Amniotic stem cell (primary cell): ENCODE data around the gene HAGHL.
"Not testable (repeated sequence)": the region's sequence is repeated elsewhere in the genome, so short reads cannot be mapped to it uniquely, and the experiment has no call there.

Source experiments
- DNase-seq: peaks from one replicate; lab custom pipeline; 2025; lab: John Stamatoyannopoulos, UW

HAGHL gene

DNA sequence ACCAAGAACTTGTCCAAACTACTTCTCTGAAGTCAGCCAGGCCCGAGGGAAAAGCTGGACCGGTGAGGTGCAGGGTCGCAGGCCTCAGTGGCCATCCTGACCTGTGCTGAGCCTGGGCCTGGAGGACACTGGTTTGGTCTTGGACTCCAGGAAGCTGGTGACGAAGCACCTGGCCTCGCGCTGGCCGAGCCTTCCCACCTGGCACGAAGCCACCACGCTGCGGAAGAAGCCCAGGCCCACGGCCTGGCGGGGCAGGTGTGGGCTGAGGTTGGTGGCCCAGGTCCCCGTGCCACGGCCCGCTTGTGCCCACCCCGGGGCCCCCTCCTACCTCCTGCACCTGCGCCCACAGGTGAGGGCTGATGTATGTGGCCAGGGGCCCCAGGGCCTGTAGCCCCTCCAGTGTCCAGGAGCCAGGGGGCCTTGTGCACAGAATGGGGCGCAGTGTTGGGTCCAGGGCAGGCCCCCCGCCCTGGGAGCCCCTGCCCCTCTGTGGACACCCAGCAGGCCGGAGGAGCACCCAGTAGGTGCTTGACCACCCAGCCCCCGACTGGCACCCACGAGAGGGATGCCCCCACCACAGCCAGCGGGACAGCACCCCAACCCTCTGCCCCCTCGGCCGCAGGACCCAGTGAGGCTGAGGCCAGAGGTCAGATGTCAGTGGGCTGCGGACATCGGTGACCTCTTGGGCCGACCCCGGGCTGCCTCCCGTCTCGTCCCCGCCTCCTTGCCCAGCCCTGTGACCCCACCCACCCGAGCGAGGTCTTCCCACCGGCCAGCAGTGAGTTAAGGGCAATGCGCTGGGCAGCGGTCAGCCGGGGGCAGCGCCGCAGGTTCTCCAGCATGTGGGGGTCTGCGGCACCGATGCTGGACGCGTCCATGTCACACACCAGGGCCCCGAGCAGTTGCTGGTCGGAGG, 47.4 kb downstream of the HAGHL start:
- DNase-seq: no peak

DNA sequence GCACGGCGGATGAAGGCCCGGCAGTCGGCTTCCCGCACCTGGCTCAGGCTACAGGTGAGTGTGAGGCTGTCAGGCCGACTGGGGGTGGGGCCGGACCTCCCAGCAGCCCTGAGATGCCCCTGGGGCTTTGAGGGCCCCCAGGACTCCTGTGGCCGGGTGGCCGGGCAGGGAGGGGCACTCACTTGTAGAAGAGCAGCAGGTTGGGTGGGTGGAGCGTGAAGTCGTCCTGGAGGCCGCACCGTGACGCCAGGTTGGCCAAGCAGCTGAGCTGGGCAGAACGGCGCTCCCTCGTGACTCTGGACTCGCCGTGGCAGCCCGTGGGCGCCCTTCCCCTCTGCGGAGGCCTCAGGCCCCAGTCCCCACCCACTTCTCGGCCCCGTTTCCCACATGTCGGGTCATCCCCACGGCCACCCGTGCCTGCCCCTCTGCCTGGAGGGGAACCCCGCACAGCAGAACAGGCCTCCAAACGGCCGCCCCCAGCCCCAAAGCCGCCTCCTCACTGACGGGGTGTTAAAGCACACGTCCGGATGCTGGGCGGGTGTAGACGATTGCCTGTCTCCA, 48.4 kb downstream of the HAGHL start:
- DNase-seq: no peak

DNA sequence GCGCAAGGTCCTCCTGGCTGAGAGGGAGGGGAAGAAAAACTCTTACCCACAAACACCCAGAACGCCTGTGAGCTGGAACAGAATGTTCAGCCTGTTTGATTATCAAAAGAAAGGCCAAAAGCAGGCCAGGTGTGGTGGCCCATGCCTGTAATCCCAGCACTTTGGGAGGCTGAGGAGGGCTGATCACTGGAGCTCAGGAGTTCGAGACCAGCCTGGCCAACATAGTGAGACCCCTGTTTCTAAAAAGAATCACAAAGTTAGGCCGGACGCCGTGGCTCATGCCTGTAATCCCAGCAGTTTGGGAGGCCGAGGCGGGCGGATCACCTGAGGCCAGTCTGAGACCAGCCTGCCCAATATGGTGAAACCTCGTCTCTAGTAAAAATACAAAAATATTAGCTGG, 49.4 kb downstream of the HAGHL start:
- not testable (repeated sequence) for DNase-seq

DNA sequence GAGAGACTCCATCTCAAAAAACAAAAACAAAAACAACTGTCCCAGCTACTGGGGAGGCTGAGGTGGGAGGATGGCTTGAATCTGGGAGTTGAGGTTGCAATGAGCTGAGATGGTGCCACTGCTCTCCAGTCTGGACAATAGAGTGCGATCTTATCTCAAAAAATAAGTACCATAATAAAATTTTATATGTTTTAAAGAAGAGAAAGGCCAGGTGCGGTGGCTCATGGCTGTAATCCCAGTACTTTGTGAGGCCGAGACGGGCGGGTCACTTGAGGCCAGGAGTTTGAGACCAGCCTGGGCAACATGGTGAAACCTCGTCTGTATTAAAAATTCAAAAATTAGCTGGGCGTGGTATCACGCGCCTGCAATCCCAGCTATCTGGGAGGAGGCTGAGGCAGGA, 49.9 kb downstream of the HAGHL start:
- DNase-seq: no peak

DNA sequence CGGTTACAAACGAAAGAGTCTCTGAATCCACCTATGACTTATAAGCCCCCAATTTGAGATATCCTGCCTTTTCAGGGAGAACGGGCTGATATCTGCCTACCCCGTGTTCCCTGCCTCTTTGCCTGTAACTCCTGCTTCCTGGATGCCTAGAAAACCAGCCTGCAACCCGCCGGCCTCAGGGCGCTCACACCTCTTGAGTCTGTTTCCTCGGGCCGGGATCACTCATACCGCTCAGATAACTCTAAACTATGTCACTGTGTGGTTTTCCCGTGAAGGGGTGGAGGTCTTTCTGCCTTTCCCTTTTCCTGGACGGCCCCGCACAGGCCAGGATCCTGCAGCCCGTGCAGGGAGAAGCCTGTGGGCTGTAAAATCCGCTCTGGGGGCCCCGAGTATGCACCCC, 50.9 kb downstream of the HAGHL start:
- no peak for DNase-seq

DNA sequence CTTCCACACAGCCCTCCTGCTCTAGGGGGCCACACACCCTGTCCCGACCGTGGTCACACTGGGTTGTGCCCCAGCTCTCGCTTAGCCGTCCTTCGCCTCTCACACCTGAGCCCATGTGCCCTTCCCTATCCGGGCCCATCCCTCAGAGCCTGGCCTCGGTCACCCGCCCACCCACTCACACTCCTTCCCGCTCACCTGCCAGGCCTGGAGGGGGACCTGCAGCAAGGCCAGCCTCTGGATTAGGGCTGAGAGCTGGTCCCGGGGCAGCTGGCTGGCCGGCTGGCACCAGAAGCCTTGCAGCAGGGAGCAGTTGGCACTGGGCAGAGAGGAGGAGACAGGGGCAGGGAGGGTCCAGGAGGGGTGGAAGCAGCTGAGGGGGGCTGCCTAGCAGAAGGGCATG, 51.5 kb downstream of the HAGHL start:
- DNase-seq: no peak

DNA sequence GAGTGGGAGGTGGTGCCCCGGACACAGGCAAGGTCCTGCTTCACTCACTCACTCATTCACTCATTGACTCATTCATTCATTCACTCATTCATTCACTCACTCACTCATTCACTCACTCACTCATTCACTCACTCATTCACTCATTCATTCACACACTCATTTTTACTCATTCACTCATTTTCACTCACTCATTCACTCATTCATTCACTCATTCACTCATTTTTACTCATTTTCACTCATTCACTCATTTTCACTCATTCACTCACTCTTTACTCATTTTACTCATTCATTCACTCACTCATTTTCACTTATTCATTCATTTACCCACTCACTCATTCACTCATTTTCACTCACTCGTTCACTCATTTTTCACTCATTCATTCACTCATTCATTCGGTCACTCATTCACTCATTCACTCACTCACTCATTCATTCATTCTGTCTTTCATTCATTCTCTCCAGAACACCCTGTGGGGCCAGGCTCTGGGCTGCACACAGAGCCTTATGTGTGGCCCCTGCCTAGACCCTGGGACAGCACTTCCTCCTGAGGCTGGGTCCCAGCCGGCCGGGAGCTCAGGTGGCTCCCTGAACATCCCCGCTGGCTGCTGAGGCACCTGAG, 52.1 kb downstream of the HAGHL start:
- no peak for DNase-seq
